HL-60 (cell line): ENCODE data around the gene DDX60.

ENCODE experiments used
- GABPA ChIP-seq: IDR thresholded peaks from 2 replicates; pipeline ENCODE4 v1.6.1; 2012; ENCODE audit warnings: low read depth
- POLR2AphosphoS5 ChIP-seq: IDR thresholded peaks from 2 replicates; pipeline ENCODE4 v1.6.1; 2012; ENCODE audit warnings: low read depth
- REST ChIP-seq: IDR thresholded peaks from 2 replicates; pipeline ENCODE4 v1.6.1; 2012; ENCODE audit warnings: low read depth; ENCODE audit not compliant: insufficient replicate concordance
- TF ChIP-seq, protein P1 (sequence below): IDR thresholded peaks from one replicate; pipeline ENCODE4 v1.5.1; 2011; ENCODE audit warnings: low read length, control low read depth, inconsistent platforms; ENCODE audit not compliant: insufficient read depth

DNA sequence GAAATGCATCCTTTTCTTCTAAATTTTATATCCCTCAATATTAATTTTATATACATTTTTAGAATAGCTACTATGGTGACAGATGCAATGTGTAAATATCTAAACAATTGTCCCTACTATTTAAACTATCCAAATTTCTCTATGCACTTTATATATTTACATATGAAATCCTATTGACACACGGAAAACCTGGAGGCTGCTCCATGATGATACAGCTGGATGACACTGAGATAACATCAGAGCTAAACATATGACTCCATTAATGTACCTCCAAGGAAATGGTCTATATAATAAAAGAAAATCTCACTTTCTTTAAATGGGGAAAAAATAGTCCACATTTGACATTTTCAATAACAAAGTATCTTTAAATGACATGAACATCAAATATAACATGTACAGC lies 43.7 kb downstream of the DDX60 start:
- TF ChIP-seq, protein P1, sequence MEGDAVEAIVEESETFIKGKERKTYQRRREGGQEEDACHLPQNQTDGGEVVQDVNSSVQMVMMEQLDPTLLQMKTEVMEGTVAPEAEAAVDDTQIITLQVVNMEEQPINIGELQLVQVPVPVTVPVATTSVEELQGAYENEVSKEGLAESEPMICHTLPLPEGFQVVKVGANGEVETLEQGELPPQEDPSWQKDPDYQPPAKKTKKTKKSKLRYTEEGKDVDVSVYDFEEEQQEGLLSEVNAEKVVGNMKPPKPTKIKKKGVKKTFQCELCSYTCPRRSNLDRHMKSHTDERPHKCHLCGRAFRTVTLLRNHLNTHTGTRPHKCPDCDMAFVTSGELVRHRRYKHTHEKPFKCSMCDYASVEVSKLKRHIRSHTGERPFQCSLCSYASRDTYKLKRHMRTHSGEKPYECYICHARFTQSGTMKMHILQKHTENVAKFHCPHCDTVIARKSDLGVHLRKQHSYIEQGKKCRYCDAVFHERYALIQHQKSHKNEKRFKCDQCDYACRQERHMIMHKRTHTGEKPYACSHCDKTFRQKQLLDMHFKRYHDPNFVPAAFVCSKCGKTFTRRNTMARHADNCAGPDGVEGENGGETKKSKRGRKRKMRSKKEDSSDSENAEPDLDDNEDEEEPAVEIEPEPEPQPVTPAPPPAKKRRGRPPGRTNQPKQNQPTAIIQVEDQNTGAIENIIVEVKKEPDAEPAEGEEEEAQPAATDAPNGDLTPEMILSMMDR, result no peak
- TF ChIP-seq REST (no peak), POLR2AphosphoS5 (no peak), GABPA (no peak)
